ENCODE measurements around the gene MFSD2A.
"Not testable (repeated sequence)": the region's sequence is repeated elsewhere in the genome, so short reads cannot be mapped to it uniquely, and the experiment has no call there.

The MFSD2A gene

GRCh38 chr1:39969531-39970270 lies 14.8 kb downstream of the MFSD2A start:
- no peak for DNase-seq

DNA sequence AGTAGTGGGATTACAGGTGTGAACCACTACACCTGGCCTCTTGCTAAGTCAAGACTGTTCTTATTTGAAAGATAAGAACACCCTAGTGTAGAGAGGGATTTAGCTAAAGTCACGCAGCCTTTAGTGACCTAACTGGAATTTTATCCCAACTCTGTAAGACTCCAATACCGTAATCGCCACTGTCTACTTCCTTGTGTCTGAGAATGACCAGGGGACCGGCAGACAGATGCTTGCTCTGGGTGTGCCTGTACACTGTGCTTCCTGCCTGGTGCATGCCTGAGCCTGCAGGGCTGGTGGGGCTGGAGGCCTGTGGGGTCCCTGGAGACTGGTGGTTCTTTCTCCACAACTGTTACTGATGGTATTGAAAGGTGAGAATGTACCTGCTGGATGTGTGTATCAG lies 15.3 kb downstream of the MFSD2A start:
- DNase-seq: no peak

GRCh38 chr1:39971138-39971537 lies 16.2 kb downstream of the MFSD2A start:
- no peak for DNase-seq

DNA sequence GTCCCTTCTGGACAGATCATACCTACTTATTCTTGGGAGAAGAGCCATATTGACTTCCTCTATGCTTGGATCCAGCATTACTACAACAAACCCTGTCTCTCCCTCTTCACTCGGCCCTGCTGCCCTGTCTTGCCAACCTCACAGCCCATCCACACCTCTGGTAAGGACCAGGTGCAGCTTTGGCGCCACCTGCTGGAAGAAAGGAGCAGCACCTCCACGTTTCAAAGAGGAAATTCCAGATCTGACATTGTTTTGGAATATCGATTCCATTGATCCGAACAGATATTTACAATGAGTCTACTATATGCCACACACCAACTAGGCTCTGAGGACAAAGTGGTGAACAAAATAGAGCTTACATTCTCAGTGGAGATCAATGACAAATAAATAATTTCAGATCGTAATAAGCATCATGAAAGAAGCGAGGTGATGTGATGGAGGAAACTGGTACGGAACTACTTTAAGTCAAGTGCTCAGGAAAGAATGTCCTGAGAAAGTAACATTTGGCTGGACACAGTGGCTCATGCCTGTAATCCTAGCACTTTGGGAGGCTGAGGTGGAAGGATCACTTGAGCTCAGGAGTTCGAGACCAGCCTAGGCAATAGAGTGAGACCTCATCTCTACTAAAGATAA lies 18.7 kb downstream of the MFSD2A start:
- peak; percentile 56 for DNase-seq

- DNase-seq: no peak
These were observed 21.8 kb downstream of the MFSD2A start for GRCh38 chr1:39976732-39977131.

- peak; percentile 17 for DNase-seq
These were observed 22.3 kb downstream of the MFSD2A start for GRCh38 chr1:39977202-39977601.

- no peak for DNase-seq
These were observed 24.7 kb downstream of the MFSD2A start for GRCh38 chr1:39979654-39980053.

DNA sequence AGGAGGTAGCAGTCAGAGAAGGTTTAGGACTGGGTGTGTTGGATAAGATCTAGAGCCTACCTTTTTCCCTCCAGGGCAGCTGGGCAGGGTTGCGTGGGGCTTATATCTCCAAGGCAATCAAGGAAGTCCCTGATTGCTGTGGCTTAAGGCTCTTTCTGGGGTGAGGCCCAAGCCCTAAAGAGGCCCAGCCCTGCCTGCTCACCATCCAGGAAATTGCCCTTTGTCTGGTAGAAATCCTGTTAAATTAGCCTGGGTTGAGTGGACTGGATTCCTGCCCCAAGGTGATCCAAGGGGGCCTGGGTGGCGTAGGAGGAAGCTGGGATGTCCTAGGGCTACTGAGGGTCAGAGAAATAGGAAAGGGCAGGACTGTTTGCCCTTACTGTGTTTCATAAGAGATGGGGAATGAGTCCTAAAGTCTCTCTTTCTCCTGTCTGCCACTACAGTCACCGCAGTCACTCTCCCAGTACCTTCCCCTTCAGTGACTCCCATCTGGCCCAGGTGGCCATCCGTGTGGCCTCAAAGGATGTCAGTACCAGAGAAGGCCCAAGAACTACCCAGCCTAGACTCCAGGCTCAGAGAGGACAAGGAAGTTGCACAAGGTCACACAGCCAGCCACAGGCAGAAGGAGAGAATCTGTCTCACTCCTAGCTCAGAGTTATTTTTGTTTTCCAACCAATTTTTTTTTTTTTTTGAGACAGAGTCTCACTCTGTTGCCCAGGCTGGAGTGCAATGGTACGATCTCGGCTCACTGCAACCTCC lies 25.8 kb downstream of the MFSD2A start:
- no peak for DNase-seq

GRCh38 chr1:39981385-39981784 lies 26.4 kb downstream of the MFSD2A start:
- no peak for DNase-seq

GRCh38 chr1:39981945-39982344 lies 27.0 kb downstream of the MFSD2A start:
- peak; percentile 88 for DNase-seq

DNA sequence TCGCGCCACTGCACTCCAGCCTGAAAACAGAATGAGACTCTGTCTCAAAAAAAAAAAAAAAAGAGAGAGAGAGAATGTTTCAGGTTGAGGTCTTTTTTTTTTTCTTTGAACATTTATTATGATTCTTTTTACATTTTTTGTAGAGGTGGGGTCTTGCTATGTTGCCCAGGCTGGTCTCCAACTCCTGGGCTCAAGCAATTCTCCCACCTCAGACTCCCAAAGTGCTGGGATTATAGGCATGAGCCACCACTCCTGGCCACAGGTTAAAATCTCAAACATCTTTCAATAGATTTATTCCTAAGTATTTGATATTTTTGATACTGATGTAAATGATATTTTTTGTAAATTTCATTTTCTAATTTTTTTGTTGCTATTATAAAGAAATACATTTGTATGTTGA lies 29.5 kb downstream of the MFSD2A start:
- not testable (repeated sequence) for DNase-seq

DNA sequence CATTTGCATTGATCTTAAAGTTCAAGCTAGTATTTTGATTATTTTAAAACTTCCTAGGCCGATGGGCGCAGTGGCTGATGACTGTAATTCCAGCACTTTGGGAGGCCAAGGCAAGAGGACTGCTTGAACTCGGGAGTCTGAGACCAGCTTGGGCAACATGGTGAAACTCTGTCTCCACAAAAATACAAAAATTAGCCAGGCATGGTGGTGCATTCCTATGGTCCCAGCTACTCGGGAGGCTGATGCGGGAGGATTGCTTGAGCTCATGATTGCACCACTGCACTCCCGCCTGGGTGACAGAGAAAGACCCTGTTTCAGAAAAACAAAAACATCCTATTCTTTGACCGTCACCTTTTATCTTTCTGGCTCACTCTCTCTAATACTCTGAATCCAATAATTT lies 30.0 kb downstream of the MFSD2A start:
- no peak for DNase-seq

GRCh38 chr1:39987869-39988268 lies 32.9 kb downstream of the MFSD2A start:
- DNase-seq: no peak

DNA sequence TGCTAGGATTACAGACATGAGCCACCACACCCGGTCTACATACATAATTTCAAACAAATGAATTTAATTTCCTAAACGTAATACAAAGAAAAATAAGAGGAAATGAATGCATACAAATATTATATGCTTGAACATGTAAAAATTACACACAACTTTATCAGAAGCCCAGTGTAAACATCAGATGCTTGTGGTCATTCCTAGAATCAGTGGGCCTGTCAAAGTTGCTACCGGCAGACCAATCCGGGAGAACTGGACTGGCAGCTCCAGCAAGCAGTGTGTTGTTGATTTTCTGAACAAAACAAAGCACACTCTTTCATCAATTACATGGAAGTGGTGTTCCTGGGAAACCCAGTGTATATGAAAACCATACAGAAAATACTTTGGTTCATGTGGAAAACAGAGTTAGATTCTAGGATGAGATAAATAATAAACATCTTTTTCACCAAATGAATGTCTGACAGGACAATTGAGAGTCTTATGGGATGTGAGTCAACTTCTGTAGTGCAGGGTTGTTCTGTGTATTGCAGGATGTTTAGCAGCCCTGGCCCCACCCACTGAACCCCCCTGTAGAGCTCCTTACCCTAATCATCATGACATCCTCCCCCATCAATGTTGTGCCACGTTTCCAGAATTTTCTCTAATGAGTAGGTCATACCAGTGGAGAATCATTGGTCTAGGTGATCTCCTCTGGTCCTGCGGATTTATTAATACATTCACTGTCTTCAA lies 33.8 kb downstream of the MFSD2A start:
- DNase-seq: peak; percentile 17

DNA sequence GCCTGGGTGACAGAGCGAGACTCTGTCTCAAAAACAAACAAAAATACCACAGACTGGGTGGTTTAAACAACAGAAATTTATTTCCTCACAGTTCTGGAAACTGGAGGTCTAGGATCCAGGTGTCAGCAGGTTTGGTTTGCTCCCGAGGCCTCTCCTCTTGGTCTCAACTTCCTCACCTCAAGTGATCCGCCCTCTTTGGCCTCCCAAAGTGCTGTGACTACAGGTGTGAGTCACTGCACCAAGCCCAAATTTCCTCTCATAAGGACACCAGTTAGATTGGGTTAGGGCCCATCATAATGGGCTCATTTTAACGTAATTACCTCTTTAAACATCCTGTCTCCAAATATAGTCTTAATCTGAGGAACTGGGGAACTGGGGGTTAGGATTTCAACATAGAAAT lies 35.5 kb downstream of the MFSD2A start:
- DNase-seq: no peak

- no peak for DNase-seq
These were observed 37.3 kb downstream of the MFSD2A start for GRCh38 chr1:39992234-39992633.

DNA sequence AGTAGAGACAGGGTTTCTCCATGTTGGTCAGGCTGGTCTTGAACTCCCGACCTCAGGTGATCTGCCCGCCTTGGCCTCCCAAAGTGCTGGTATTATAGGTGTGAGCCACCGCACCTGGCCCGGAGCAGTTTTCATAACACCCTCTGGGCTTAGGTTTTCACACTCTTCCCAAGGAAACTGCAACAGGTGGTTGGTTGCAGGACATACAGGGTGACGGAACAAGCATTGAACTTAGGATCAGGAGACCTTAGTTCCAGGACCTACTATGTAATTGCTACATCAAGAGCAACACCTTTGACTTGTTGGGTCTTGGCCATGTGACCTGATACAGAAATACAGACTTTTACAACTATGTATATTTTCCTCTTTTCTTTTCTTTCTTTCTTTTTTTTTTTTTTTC lies 37.9 kb downstream of the MFSD2A start:
- DNase-seq: no peak

DNA sequence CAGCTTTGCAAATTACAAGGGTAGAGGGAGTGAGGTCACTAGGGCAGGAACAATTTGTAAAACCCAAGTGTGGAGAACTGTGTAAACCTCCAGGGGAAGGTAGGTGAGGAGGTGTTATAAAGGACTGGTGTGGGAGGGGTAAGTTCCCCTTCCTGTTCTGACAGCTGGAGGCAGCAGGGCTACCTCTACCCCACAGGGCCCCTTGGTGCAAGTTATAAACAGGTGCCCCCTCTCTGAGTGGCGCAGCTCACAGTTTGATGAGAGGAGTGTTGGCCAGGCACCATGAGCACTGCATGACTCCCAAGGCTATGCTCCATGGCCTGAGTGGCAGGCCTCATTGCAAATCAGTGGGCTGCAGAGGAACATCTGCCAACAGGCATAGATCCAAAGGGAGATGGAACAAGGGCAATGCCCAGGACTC lies 41.0 kb downstream of the MFSD2A start:
- DNase-seq: no peak

DNA sequence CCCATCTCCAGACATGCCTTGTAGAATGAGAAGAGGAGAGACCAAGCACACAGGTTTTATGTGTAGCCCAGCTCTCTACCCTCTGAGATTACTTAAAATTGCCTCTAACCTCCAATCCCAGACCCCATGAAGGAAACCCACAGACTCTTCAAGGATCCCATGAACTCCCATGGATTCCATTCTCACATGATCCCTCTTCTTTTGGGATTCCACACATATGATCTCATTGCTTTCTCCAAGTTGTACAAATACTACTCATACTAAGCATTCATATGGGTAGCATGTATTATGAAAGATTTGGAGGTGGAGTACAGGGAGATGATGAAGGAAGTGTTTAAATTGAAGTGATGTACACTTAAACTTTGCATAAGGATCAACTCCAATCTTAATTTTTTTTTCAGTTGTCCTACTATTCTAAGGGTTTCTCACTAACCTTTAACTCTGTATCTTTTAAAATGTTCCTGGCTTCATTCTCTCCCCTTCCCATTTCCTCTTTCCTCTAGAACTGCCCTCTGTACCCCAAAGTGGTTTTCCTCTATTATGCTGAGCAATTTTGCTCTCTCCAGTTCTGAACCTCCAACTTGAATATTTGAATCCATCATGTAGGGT lies 41.6 kb downstream of the MFSD2A start:
- peak; percentile 16 for DNase-seq

DNA sequence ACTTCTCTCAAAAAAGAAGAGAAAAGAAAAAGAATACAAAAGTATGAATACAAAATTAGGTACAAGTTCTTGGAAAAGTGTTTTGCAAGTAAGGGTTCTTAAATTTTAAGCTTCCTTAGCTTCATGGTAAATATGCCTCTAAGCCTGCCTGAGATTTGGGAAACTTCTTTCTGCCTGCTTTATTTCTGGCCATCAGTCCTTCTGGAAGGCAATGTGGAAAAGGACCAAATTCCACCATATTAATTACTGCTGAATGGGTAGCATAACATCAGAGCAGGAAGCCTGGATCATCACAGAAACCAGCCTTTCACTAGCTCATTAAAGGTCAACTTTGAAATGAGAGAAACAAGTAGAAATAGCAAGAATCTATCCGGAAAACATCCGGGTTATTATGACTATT lies 46.5 kb downstream of the MFSD2A start:
- no peak for DNase-seq

DNA sequence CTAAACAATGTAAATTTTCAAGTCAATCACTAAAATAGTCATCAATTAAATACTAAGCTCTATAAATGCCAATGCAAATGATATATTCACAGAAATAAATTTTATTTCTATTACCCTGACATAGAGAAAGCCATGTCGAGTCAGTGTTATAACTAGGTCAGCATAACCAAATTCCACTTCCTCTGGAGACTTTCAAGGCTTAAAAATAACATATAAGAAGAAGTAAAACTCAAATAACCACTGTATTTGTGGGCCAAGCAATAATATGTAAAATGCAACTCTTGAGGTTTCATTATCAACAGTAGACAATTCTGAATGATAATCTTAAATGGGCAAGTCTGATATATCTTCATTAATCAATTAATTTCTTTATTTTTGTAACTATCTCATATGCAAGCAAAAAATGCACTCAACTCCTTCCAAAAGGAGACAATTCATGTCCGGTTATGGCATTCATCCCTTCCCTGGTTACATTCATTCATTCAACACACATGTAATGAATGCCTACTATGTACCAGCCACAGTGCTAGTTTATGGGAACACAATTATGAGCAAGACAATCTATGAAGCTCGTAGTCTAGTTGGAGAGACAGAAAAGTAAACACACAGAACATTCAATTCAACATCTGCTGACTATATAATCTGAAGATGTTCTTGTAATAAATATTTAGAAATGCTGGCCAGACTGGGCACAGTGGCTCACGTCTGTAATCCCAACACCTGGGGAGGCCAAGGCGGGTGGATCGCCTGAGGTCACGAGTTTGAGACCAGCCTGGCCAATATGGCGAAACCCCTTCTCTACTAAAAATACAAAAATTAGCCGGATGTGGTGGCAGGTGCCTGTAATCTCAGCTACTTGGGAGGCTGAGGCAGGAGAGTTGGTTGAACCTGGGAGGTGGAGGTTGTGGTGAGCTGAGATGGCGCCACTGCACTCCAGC lies 48.5 kb downstream of the MFSD2A start:
- DNase-seq: no peak

GRCh38 chr1:40004857-40005256 lies 49.9 kb downstream of the MFSD2A start:
- no peak for DNase-seq

Measured in fibroblast of skin of right quadriceps (primary cell).